ENCODE results near the gene CHERP.

- TF ChIP-seq CTCF (conservative IDR thresholded peaks at IDR 0.05) (no peak), ZFX (IDR thresholded peaks at IDR 0.05) (no peak)
Observed at GRCh38 chr19:16581971-16582343, 39.7 kb upstream of the CHERP start.
